GM04503 (cell line): ENCODE measurements around the gene OR6C65.
"Not testable (repeated sequence)": the region's sequence is repeated elsewhere in the genome, so short reads cannot be mapped to it uniquely, and the experiment has no call there.

Experiments used
- DNase-seq: peaks from one replicate; pipeline ENCODE4 v3.0.0-alpha.2; 2012; ENCODE audit warnings: low read depth

Gene OR6C65

GRCh38 chr12:55400229-55400628 is at the start of gene OR6C65:
Gene OR6C65 (plus strand): TSS chr12:55400529. CDS start chr12:55400529, 0 bp downstream.
- DNase-seq = no peak

GRCh38 chr12:55355338-55355737 is 45.0 kb upstream of the OR6C65 start:
- not testable (repeated sequence) for DNase-seq

GRCh38 chr12:55362675-55363074 is 37.7 kb upstream of the OR6C65 start, which contains the start of gene OR6C75:
Gene OR6C75 (plus strand): TSS chr12:55362975. CDS start chr12:55365111, 2,136 bp downstream.
- DNase-seq = no peak

- no peak for DNase-seq
Observed at GRCh38 chr12:55365086-55365485, 35.2 kb upstream of the OR6C65 start.

GRCh38 chr12:55372521-55372920 is 27.8 kb upstream of the OR6C65 start:
- no peak for DNase-seq

- DNase-seq = no peak
Observed at GRCh38 chr12:55385891-55386290, 14.4 kb upstream of the OR6C65 start.

GRCh38 chr12:55392032-55392795 is 8.1 kb upstream of the OR6C65 start:
- no peak for DNase-seq

GRCh38 chr12:55396326-55396725 is 4.0 kb upstream of the OR6C65 start:
- DNase-seq = no peak

GRCh38 chr12:55407866-55408265 is 7.5 kb downstream of the OR6C65 start:
- DNase-seq = no peak

GRCh38 chr12:55409133-55409532 is 8.8 kb downstream of the OR6C65 start:
- DNase-seq = not testable (repeated sequence)

- not testable (repeated sequence) for DNase-seq
Observed at GRCh38 chr12:55412138-55412537, 11.8 kb downstream of the OR6C65 start.

GRCh38 chr12:55413498-55414388 is 13.4 kb downstream of the OR6C65 start:
- not testable (repeated sequence) for DNase-seq

GRCh38 chr12:55414396-55414823 is 14.1 kb downstream of the OR6C65 start:
- DNase-seq = not testable (repeated sequence)

GRCh38 chr12:55414889-55415288 is 14.6 kb downstream of the OR6C65 start:
- not testable (repeated sequence) for DNase-seq

GRCh38 chr12:55416961-55417360 is 16.6 kb downstream of the OR6C65 start:
- no peak for DNase-seq

GRCh38 chr12:55420307-55420962 is 20.1 kb downstream of the OR6C65 start:
- no peak for DNase-seq

GRCh38 chr12:55425954-55426353 is 25.6 kb downstream of the OR6C65 start, which contains the start of gene OR6C76:
Gene OR6C76 (plus strand): TSS chr12:55426254. CDS start chr12:55426254, 0 bp downstream.
- no peak for DNase-seq

GRCh38 chr12:55428331-55429243 is 28.3 kb downstream of the OR6C65 start:
- no peak for DNase-seq

GRCh38 chr12:55441233-55441632 is 40.9 kb downstream of the OR6C65 start:
- not testable (repeated sequence) for DNase-seq

GRCh38 chr12:55443776-55444175 is 43.4 kb downstream of the OR6C65 start, which contains the start of gene OR6C2:
Gene OR6C2 (plus strand): TSS chr12:55444076. CDS start chr12:55452214, 8,138 bp downstream.
- no peak for DNase-seq

GRCh38 chr12:55445357-55445756 is 45.0 kb downstream of the OR6C65 start:
- DNase-seq = no peak
